ENCODE results near the gene COPZ2. TPM values are rescaled to one million over a fixed set of nuclear protein-coding genes. Genes with fewer than 3 reads are reported as not detected.

Gene COPZ2
- total RNA-seq, 1 donor from 2014 or later, result 4.0 TPM

- Mint-ChIP-seq H3K9me3 (no peaks in the 10 kb centered on the region), H3K27me3 (ENCODE audit: low read depth) (no peaks in the 10 kb centered on the region), H3K27ac (ENCODE audit: unreplicated experiment) (peak overlapping the region; percentile 70), H3K4me3 (peak overlapping the region; percentile 90), H3K4me1 (peaks cover 72% of the 10 kb centered on the region), H3K36me3 (ENCODE audit: low read depth) (peaks cover 5% of the 10 kb centered on the region)
- TF ChIP-seq CTCF (conservative IDR thresholded peaks at IDR 0.05), result no peak
- peak; percentile 67 for DNase-seq (ENCODE audit: low read depth, low spot score)
These were observed 11.0 kb upstream of the COPZ2 start for GRCh38 chr17:48048384-48049126.

- TF ChIP-seq CTCF (conservative IDR thresholded peaks at IDR 0.05), result no peak
- peak within 1 kb of the TSS; percentile 98 for H3K27ac Mint-ChIP-seq (ENCODE audit: unreplicated experiment)
These were observed 10.3 kb upstream of the COPZ2 start, which contains the start of gene NFE2L1 for GRCh38 chr17:48047741-48048383. Gene NFE2L1 (plus strand): TSS chr17:48048359. CDS start chr17:48051119, 2,760 bp downstream.

GRCh38 chr17:48047113-48047740, 9.6 kb upstream of the COPZ2 start:
- H3K36me3 Mint-ChIP-seq (ENCODE audit: low read depth), result peaks cover 5% of the 10 kb centered on the region

More at GRCh38 chr17:48047741-48048383, 10.3 kb upstream of the COPZ2 start, which contains the start of gene NFE2L1:
- Mint-ChIP-seq H3K27me3 (ENCODE audit: low read depth) (no peaks in the 10 kb centered on the region), H3K9me3 (no peaks in the 10 kb centered on the region), H3K36me3 (ENCODE audit: low read depth) (peaks cover 5% of the 10 kb centered on the region), H3K4me1 (peaks cover 68% of the 10 kb centered on the region), H3K4me3 (peak within 1 kb of the TSS; percentile 90)
- DNase-seq (ENCODE audit: low read depth, low spot score), result peak; percentile 93

GRCh38 chr17:48046296-48046695, 8.7 kb upstream of the COPZ2 start:
- H3K4me3 Mint-ChIP-seq, result peak overlapping the region; percentile 90
- no peak overlapping the region for H3K27ac Mint-ChIP-seq (ENCODE audit: unreplicated experiment)
- no peak for DNase-seq (ENCODE audit: low read depth, low spot score)
- no peak for TF ChIP-seq CTCF (conservative IDR thresholded peaks at IDR 0.05)
- H3K36me3 Mint-ChIP-seq (ENCODE audit: low read depth), result peaks cover 5% of the 10 kb centered on the region
- H3K4me1 Mint-ChIP-seq, result peaks cover 52% of the 10 kb centered on the region
- no peaks in the 10 kb centered on the region for H3K9me3 Mint-ChIP-seq
- H3K27me3 Mint-ChIP-seq (ENCODE audit: low read depth), result no peaks in the 10 kb centered on the region

More at GRCh38 chr17:48047113-48047740, 9.6 kb upstream of the COPZ2 start:
- no peak for DNase-seq (ENCODE audit: low read depth, low spot score)
- H3K27me3 Mint-ChIP-seq (ENCODE audit: low read depth), result no peaks in the 10 kb centered on the region
- no peak for TF ChIP-seq CTCF (conservative IDR thresholded peaks at IDR 0.05)
- H3K27ac Mint-ChIP-seq (ENCODE audit: unreplicated experiment), result peak overlapping the region; percentile 98
- H3K4me1 Mint-ChIP-seq, result peaks cover 61% of the 10 kb centered on the region
- no peaks in the 10 kb centered on the region for H3K9me3 Mint-ChIP-seq
- H3K4me3 Mint-ChIP-seq, result peak overlapping the region; percentile 90

GRCh38 chr17:48045316-48046001, 7.9 kb upstream of the COPZ2 start:
- H3K27ac Mint-ChIP-seq (ENCODE audit: unreplicated experiment), result no peak overlapping the region

More at GRCh38 chr17:48045316-48046001, 7.9 kb upstream of the COPZ2 start:
- no peaks in the 10 kb centered on the region for H3K9me3 Mint-ChIP-seq
- peak overlapping the region; percentile 90 for H3K4me3 Mint-ChIP-seq
- no peak for DNase-seq (ENCODE audit: low read depth, low spot score)
- H3K4me1 Mint-ChIP-seq, result peaks cover 44% of the 10 kb centered on the region
- H3K27me3 Mint-ChIP-seq (ENCODE audit: low read depth), result no peaks in the 10 kb centered on the region
- TF ChIP-seq CTCF (conservative IDR thresholded peaks at IDR 0.05), result no peak
- H3K36me3 Mint-ChIP-seq (ENCODE audit: low read depth), result peaks cover 1% of the 10 kb centered on the region
